Pancreas (tissue), 10 donors: ENCODE data around the gene HJV. TPM values are rescaled to one million over a fixed set of nuclear protein-coding genes. Genes with fewer than 3 reads are reported as not detected.

Source experiments
- ATAC-seq, 4 donors: fragments of 200-7000 bp; cut with Tn5 transposase; one replicate each; pipeline versions ENCODE4 v1.8.0 to v1.9.1; 2020; ENCODE audit warnings: mild to moderate bottlenecking in 4 of 4, moderate library complexity in 4 of 4
- DNase-seq, 6 donors: peaks; one replicate each; pipeline ENCODE4 v3.0.0-alpha.2; 2020
- FAIRE-seq: peaks from 2 replicates; lab custom pipeline; 2012; peaks lifted over from hg19 to GRCh38; lab: Jason Lieb, UNC
- H3K27ac ChIP-seq, 4 donors: fragments of 200-600 bp; sonication (generic); 1 replicate in 3 of 4; 2 replicates in 1 of 4; pipeline versions ENCODE4 v1.5.0 to v1.8.0; 2020
- H3K27me3 ChIP-seq, 4 donors: fragments of 200-600 bp; one replicate each; pipeline ENCODE4 v1.8.0; 2021
- H3K36me3 ChIP-seq, 3 donors: fragments of 200-600 bp; sonication (generic) in 1 of 3; one replicate each; pipeline versions ENCODE4 v1.5.0 to v1.8.0; 2020 to 2021
- H3K4me1 ChIP-seq, 3 donors: fragments of 200-600 bp; one replicate each; pipeline ENCODE4 v1.8.0; 2021
- H3K4me3 ChIP-seq, 4 donors: fragments of 200-600 bp; sonication (generic) in 2 of 4; one replicate each; pipeline versions ENCODE4 v1.5.0 to v1.8.0; 2020 to 2021
- H3K9me3 ChIP-seq, 4 donors: fragments of 200-600 bp; one replicate each; pipeline ENCODE4 v1.8.0; 2021
- CTCF ChIP-seq, 4 donors: fragments of 200-600 bp; sonication (generic) in 3 of 4; IDR thresholded peaks; one replicate each; pipeline versions ENCODE4 v1.5.0 to v1.8.0; 2021; ENCODE audit warnings: antibody characterized with exemption in 4 of 4
- WGBS, 2 donors: extraction: QIAGEN DNeasy Blood & Tissue Kit; methylation state at CpG; one replicate each; pipeline ENCODE4 v1.1.7; 2013; 5-methylcytosine and 5-hydroxymethylcytosine counted together
- intact Hi-C, 3 donors: fragments of 100-400 bp; cut with DNase I; formaldehyde crosslinking; loops; one replicate each; pipeline versions ENCODE4 v1.11.1 to v1.14.2; 2022
- polyA plus RNA-seq, 2 donors: library from polyadenylated mRNA; stranded (reverse); fragments of 200-250 nt; gene quantifications; one replicate each; pipeline ENCODE4 v1.2.3, GENCODE V29; 2013
- total RNA-seq, 6 donors: library from RNA; stranded (reverse); fragmentation: NEBNext Ultra II Directional in 4 of 6; extraction: Animal tissue kit (Norgen Biotek cat#: 25700) in 4 of 6; gene quantifications; one replicate each; pipeline versions ENCODE4 v1.2.1 to v1.2.4, GENCODE V29; 2021 to 2023
- donor health status: healthy with polysubstance abuse.
- donor health status: DM: no; HTN: no; CAD: no; lungs with moderate emphysema.
- donor health status: DM: no; HTN: no; CAD: no.
- donor health status: control.
- donor health status: control.
- donor health status: Bipolar disorder and iron deficiency.
- donor health status: DM: yes; HTN: yes; CAD: no.
- donor health status: DM: no; HTN: no; CAD: no.
- donor health status: DM: no; HTN: no; CAD: no.
- donor health status: DM: yes; HTN: yes; CAD: no.

Gene HJV
- total and polyA plus RNA-seq, 8 donors = 0.07 TPM; not detected in 7

GRCh38 chr1:145991735-145992412 is 29.7 kb downstream of the HJV start:
- WGBS, 2 donors = 57 to 60% methylated on average over 10 of the region's 10 CpGs
- Histone ChIP-seq H3K36me3 (peaks cover 0 to 45% (median 20%) of the 10 kb centered on the region in 3 donors), H3K27ac (peak overlapping the region; percentile 31 to 90 (median 46)), H3K9me3 (no peaks in the 10 kb centered on the region), H3K27me3 (no peaks in the 10 kb centered on the region), H3K4me3 (peak overlapping the region in 3 of 4 donors; percentile 57 to 93 (median 69)), H3K4me1 (peaks cover 5 to 23% (median 8%) of the 10 kb centered on the region in 3 donors)
- intact Hi-C loops = no loop called here
- FAIRE-seq = no peak
- ATAC-seq = peak in 2 of 4 donors; percentile 3 to 7
- DNase-seq = peak in 2 of 6 donors; percentile 43 to 48
- no peak for TF ChIP-seq CTCF (IDR thresholded peaks at IDR 0.05)

DNA sequence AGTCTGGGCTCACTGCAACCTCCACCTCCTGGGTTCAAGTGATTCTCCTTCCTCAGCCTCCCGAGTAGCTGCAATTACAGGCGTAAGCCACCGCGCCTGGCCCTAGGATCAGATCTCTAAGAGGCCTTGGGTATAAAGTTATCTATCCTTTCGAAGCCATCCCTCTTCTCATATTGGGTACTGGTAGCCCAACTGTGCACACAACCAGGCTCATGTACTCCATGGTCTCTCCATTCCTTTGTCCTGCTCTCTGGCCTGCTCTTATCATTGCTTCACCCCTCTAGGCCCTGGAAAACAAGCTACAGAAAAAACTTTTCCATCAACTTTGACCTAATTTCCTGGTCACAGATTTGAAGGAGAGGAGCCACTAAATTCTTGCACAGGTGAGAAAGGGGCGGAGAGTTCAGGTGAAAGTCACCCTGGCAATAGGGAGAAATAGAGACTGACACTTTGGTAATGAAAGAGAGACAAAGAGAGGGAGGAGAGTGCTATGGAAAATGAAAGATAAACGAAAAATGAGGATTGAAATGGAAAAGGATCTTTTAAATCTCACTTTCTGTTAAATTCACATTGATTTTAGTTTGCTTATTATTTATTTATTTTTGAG is 31.2 kb downstream of the HJV start:
- Histone ChIP-seq H3K4me1 (peaks cover 17 to 34% (median 17%) of the 10 kb centered on the region in 3 donors), H3K9me3 (no peaks in the 10 kb centered on the region), H3K27me3 (no peaks in the 10 kb centered on the region), H3K4me3 (no peak overlapping the region), H3K36me3 (peaks cover 0 to 35% (median 20%) of the 10 kb centered on the region in 3 donors), H3K27ac (peak overlapping the region; percentile 34 to 90 (median 46))
- WGBS, 2 donors = 52 to 62% methylated on average over 7 of the region's 7 CpGs
- intact Hi-C loops = no loop called here
- DNase-seq (peak in 2 of 6 donors; percentile 60 to 65), FAIRE-seq (no peak), ATAC-seq (peak; percentile 9 to 34 (median 18))
- no peak for TF ChIP-seq CTCF (IDR thresholded peaks at IDR 0.05)

- Histone ChIP-seq H3K4me1 (peaks cover 25 to 50% (median 33%) of the 10 kb centered on the region in 3 donors), H3K27ac (no peak overlapping the region), H3K36me3 (peaks cover 0 to 19% (median 8%) of the 10 kb centered on the region in 3 donors), H3K9me3 (no peaks in the 10 kb centered on the region), H3K4me3 (no peak overlapping the region), H3K27me3 (no peaks in the 10 kb centered on the region)
- DNase-seq (no peak), FAIRE-seq (no peak), ATAC-seq (no peak)
- WGBS, 2 donors = 72 to 73% methylated on average over 5 of the region's 5 CpGs
- TF ChIP-seq CTCF (IDR thresholded peaks at IDR 0.05) = no peak
- intact Hi-C loops = no loop called here
Observed at GRCh38 chr1:145988773-145989172, 32.8 kb downstream of the HJV start.

- WGBS, 2 donors = 94 to 96% methylated on average over 1 of the region's 1 CpG
- H3K27ac ChIP-seq = no peak overlapping the region
Observed at GRCh38 chr1:145987926-145988325, 33.6 kb downstream of the HJV start.

More at GRCh38 chr1:145987926-145988325, 33.6 kb downstream of the HJV start:
- FAIRE-seq (no peak), DNase-seq (no peak), ATAC-seq (no peak)
- H3K27me3 ChIP-seq = no peaks in the 10 kb centered on the region
- H3K4me3 ChIP-seq = no peak overlapping the region
- no peaks in the 10 kb centered on the region for H3K9me3 ChIP-seq
- peaks cover 0 to 10% (median 0%) of the 10 kb centered on the region in 3 donors for H3K36me3 ChIP-seq
- no peak for TF ChIP-seq CTCF (IDR thresholded peaks at IDR 0.05)
- intact Hi-C loops = no loop called here
- peaks cover 29 to 50% (median 40%) of the 10 kb centered on the region in 3 donors for H3K4me1 ChIP-seq
